IMR-90 (cell line): Measurements from ENCODE around the gene MRPL45. TPM values are rescaled to one million over a fixed set of nuclear protein-coding genes. Genes with fewer than 3 reads are reported as not detected.
A peak's percentile ranks its signal among the peaks of the same experiment; 100 is the strongest.

ENCODE experiments used
- ATAC-seq: fragments of 200-7000 bp; cut with Tn5 transposase; 2 replicates; pipeline ENCODE4 v1.9.1; 2020; ENCODE audit warnings: low read depth, mild to moderate bottlenecking, moderate library complexity
- BruUV-seq: library from RNA; stranded (reverse); fragments of 400-500 nt; replicated peaks from 2 replicates; lab custom pipeline; 2021; lab: Mats Ljungman, UMichigan
- CTCF ChIA-PET: fragments of 300-600 bp; formaldehyde crosslinking; extraction: SDS; loops from one replicate; lab custom pipeline; 2021; ENCODE audit warnings: antibody characterized with exemption; lab: Yijun Ruan, JAX
- POLR2A ChIA-PET: fragments of 300-600 bp; sonication (Branson Sonifier 250); formaldehyde crosslinking; loops from one replicate; lab custom pipeline; 2022; ENCODE audit warnings: antibody characterized with exemption; ENCODE audit not compliant: unreplicated experiment; lab: Charles Lee
- DNase-seq: peaks from one replicate; pipeline ENCODE4 v3.0.0; 2013
- H2AFZ ChIP-seq: replicated peaks from 2 replicates; pipeline ENCODE3; 2013; ENCODE audit warnings: low read length, mild to moderate bottlenecking; ENCODE audit not compliant: poor library complexity
- H2AK5ac ChIP-seq: 2 replicates; pipeline ENCODE4 v1.6.1; 2013; ENCODE audit warnings: low read depth, low read length, inconsistent platforms
- H2AK9ac ChIP-seq: replicated peaks from 2 replicates; pipeline ENCODE3; 2013; ENCODE audit warnings: mild to moderate bottlenecking, low read depth, low read length, moderate library complexity; ENCODE audit not compliant: poor library complexity
- H2BK120ac ChIP-seq: 2 replicates; pipeline ENCODE4 v1.6.1; 2013; ENCODE audit warnings: low read depth, low read length, inconsistent platforms
- H2BK15ac ChIP-seq: 3 replicates; pipeline ENCODE4 v1.6.1; 2013; ENCODE audit warnings: low read depth, low read length, inconsistent platforms
- H2BK20ac ChIP-seq: 2 replicates; pipeline ENCODE4 v1.6.1; 2013; ENCODE audit warnings: low read depth, mild to moderate bottlenecking, inconsistent platforms, low read length, moderate library complexity
- H2BK5ac ChIP-seq: 2 replicates; pipeline ENCODE4 v1.6.1; 2013; ENCODE audit warnings: mild to moderate bottlenecking, low read depth, low read length, inconsistent platforms; ENCODE audit not compliant: poor library complexity, severe bottlenecking
- H3K14ac ChIP-seq: replicated peaks from 2 replicates; pipeline ENCODE4 v1.6.1; 2013; ENCODE audit warnings: low read depth, low read length, inconsistent platforms
- H3K18ac ChIP-seq: 2 replicates; pipeline ENCODE4 v1.6.1; 2013; ENCODE audit warnings: low read depth, low read length, control low read depth
- H3K23ac ChIP-seq: 2 replicates; pipeline ENCODE4 v1.6.1; 2013; ENCODE audit warnings: low read depth, low read length, inconsistent platforms
- H3K27ac ChIP-seq: 2 replicates; pipeline ENCODE4 v1.5.1; 2013; ENCODE audit warnings: mild to moderate bottlenecking, control low read depth, low read length; ENCODE audit not compliant: insufficient read depth
- H3K27me3 ChIP-seq: 2 replicates; pipeline ENCODE4 v1.6.1; 2013; ENCODE audit warnings: low read length; ENCODE audit not compliant: control insufficient read depth, insufficient read depth
- H3K36me3 ChIP-seq: 2 replicates; pipeline ENCODE4 v1.6.1; 2013; ENCODE audit warnings: low read length, mixed read lengths; ENCODE audit not compliant: control insufficient read depth, insufficient read depth
- H3K4ac ChIP-seq: 2 replicates; pipeline ENCODE4 v1.6.1; 2013; ENCODE audit warnings: low read depth, low read length, inconsistent platforms
- H3K4me1 ChIP-seq: 2 replicates; pipeline ENCODE4 v1.6.1; 2013; ENCODE audit warnings: low read length, mixed read lengths; ENCODE audit not compliant: control insufficient read depth, insufficient read depth
- H3K4me2 ChIP-seq: 2 replicates; pipeline ENCODE4 v1.6.1; 2013; ENCODE audit warnings: low read depth, mild to moderate bottlenecking, control low read depth, low read length, moderate library complexity
- H3K4me3 ChIP-seq: 2 replicates; pipeline ENCODE4 v1.5.1; 2013; ENCODE audit warnings: low read depth, mild to moderate bottlenecking, control low read depth, low read length, moderate library complexity; ENCODE audit not compliant: insufficient read depth
- H3K56ac ChIP-seq: 2 replicates; pipeline ENCODE4 v1.6.1; 2013; ENCODE audit warnings: low read length, inconsistent platforms; ENCODE audit not compliant: insufficient read depth; ENCODE audit errors: extremely low read depth
- H3K79me1 ChIP-seq, 2 experiments: 2 replicates each; pipeline ENCODE4 v1.6.1; 2013; ENCODE audit warnings: low read length in 2 of 2, inconsistent platforms in 1 of 2, low read depth in 1 of 2
- H3K9ac ChIP-seq: 2 replicates; pipeline ENCODE4 v1.6.1; 2013; ENCODE audit warnings: low read depth, low read length, control low read depth
- H3K9me1 ChIP-seq: 2 replicates; pipeline ENCODE4 v1.6.1; 2013; ENCODE audit warnings: low read length, inconsistent platforms; ENCODE audit not compliant: insufficient read depth
- H3K9me3 ChIP-seq: 2 replicates; pipeline ENCODE4 v1.6.1; 2013; ENCODE audit warnings: low read length; ENCODE audit not compliant: control insufficient read depth, insufficient read depth
- H4K20me1 ChIP-seq: 2 replicates; pipeline ENCODE4 v1.6.1; 2013; ENCODE audit warnings: low read length, inconsistent platforms; ENCODE audit not compliant: insufficient read depth
- H4K5ac ChIP-seq: 2 replicates; pipeline ENCODE4 v1.6.1; 2013; ENCODE audit warnings: mild to moderate bottlenecking, low read depth, low read length, control low read depth
- H4K8ac ChIP-seq, 2 experiments: 2 replicates each; pipeline ENCODE4 v1.6.1; 2013; ENCODE audit warnings: low read depth in 2 of 2, low read length in 2 of 2, control low read depth in 1 of 2, inconsistent platforms in 1 of 2
- H4K91ac ChIP-seq: 2 replicates; pipeline ENCODE4 v1.6.1; 2013; ENCODE audit warnings: low read depth, low read length, inconsistent platforms; ENCODE audit not compliant: insufficient read depth
- RFX5 ChIP-seq: IDR thresholded peaks from 2 replicates; pipeline ENCODE4 v1.8.0; 2012; ENCODE audit warnings: low read depth, mild to moderate bottlenecking, low read length, moderate library complexity
- dilution Hi-C: fragments of 300-500 bp; cut with HindIII; formaldehyde crosslinking; loops from one replicate; pipeline ENCODE4 v1.14.3; 2018; ENCODE audit warnings: low sequenced_read_pairs; ENCODE audit not compliant: unreplicated experiment
- in situ Hi-C: fragments of 300-500 bp; cut with MboI; formaldehyde crosslinking; loops from 3 replicates; pipeline ENCODE4 v1.14.3; 2019; ENCODE audit warnings: low sequenced_read_pairs, inconsistent platforms, mixed read lengths
- intact Hi-C: fragments of 100-400 bp; cut with micrococcal nuclease; formaldehyde crosslinking; loops from 2 replicates; pipeline ENCODE4 v1.10.0; 2022
- polyA plus RNA-seq, 3 experiments: library from polyadenylated mRNA; depleted of rRNA; stranded (reverse); fragments of >200 nt; gene quantifications; 2 replicates each; pipeline ENCODE4 v1.2.3, GENCODE V29; 2012; ENCODE audit warnings: low replicate concordance in 1 of 3
- total RNA-seq: library from RNA; depleted of rRNA; stranded (reverse); fragments of >200 nt; gene quantifications from 2 replicates; pipeline ENCODE4 v1.2.3, GENCODE V29; 2012

MRPL45 gene
- total and polyA plus RNA-seq, 2 of the 4 experiments (the other 2 are of a cell fraction), result 39.6 to 46.8 TPM

GRCh38 chr17:38339891-38340290 lies 42.9 kb downstream of the MRPL45 start:
- H4K20me1 ChIP-seq, result no peaks in the 10 kb centered on the region; the same call in 1 of the 2 replicates
- BruUV-seq, result no TSS peak
- peaks cover 58% of the 10 kb centered on the region for H3K27me3 ChIP-seq
- H2BK20ac ChIP-seq, result no peak overlapping the region
- POLR2A ChIA-PET, result no interaction called here
- H3K56ac ChIP-seq, result no peak overlapping the region
- H2AK9ac ChIP-seq, result peak overlapping the region; percentile 42
- H4K5ac ChIP-seq, result no peak overlapping the region
- no peak for TF ChIP-seq RFX5
- DNase-seq (peak; percentile 39), ATAC-seq (peak; percentile 50)
- no peak overlapping the region for H4K8ac ChIP-seq
- H3K9me1 ChIP-seq, result 0 out of 2 replicates have a peak, but pooled peaks cover 2% of the 10 kb centered on the region
- dilution Hi-C loops (no loop called here), in situ Hi-C loops (no loop called here), intact Hi-C loops (no loop called here)
- no peak overlapping the region for H2AK5ac ChIP-seq
- no peak overlapping the region for H2BK15ac ChIP-seq
- H3K4ac ChIP-seq, result no peak overlapping the region
- H2AFZ ChIP-seq, result no peak overlapping the region
- H3K23ac ChIP-seq, result no peak overlapping the region
- H3K79me1 ChIP-seq, result no peaks in the 10 kb centered on the region
- no peaks in the 10 kb centered on the region for H3K9me3 ChIP-seq
- CTCF ChIA-PET, result interaction anchor here (1.2 kb wide), 1 partner anchor 9 kb away, joined by 5 read pairs; no protein-coding TSS in a partner anchor
- H3K36me3 ChIP-seq, result no peaks in the 10 kb centered on the region
- H3K27ac ChIP-seq, result no peak overlapping the region
- no peak overlapping the region for H3K9ac ChIP-seq
- no peak overlapping the region for H3K4me3 ChIP-seq
- no peak overlapping the region for H3K14ac ChIP-seq
- H2BK120ac ChIP-seq, result no peak overlapping the region
- H3K4me1 ChIP-seq, result no peaks in the 10 kb centered on the region
- no peak overlapping the region for H3K4me2 ChIP-seq
- no peak overlapping the region for H4K91ac ChIP-seq
- no peak overlapping the region for H2BK5ac ChIP-seq
- H3K18ac ChIP-seq, result no peak overlapping the region
